Smooth muscle cell (in vitro differentiated cells): ENCODE measurements around the gene BRINP2. TPM values are rescaled to one million over a fixed set of nuclear protein-coding genes. Genes with fewer than 3 reads are reported as not detected.

ENCODE experiments used
- DNase-seq: peaks from one replicate; lab custom pipeline; 2025; ENCODE audit not compliant: unreplicated experiment; lab: John Stamatoyannopoulos, UW
- H2AFZ ChIP-seq: fragments of 200-600 bp; sonication (generic); 2 replicates; pipeline ENCODE4 v1.6.0; 2016; ENCODE audit warnings: antibody characterized with exemption, low read depth, mild to moderate bottlenecking
- H3F3A ChIP-seq: fragments of 200-600 bp; sonication (generic); 2 replicates; pipeline ENCODE4 v1.6.0; 2017; ENCODE audit warnings: antibody characterized with exemption, low read depth
- H3K27ac ChIP-seq: fragments of 200-600 bp; sonication (generic); 2 replicates; pipeline ENCODE4 v1.5.1; 2016; ENCODE audit warnings: low read depth, mild to moderate bottlenecking
- H3K27me3 ChIP-seq: fragments of 200-600 bp; sonication (generic); 2 replicates; pipeline ENCODE4 v1.6.1; 2016; ENCODE audit warnings: low read depth, mild to moderate bottlenecking
- H3K36me3 ChIP-seq: fragments of 200-600 bp; sonication (generic); 2 replicates; pipeline ENCODE4 v1.5.1; 2016; ENCODE audit warnings: low read depth
- H3K4me1 ChIP-seq: fragments of 200-600 bp; sonication (generic); 2 replicates; pipeline ENCODE4 v1.5.1; 2016; ENCODE audit warnings: low read depth
- H3K4me2 ChIP-seq: fragments of 200-600 bp; sonication (generic); 2 replicates; pipeline ENCODE4 v1.6.0; 2016; ENCODE audit warnings: mild to moderate bottlenecking
- H3K4me3 ChIP-seq: fragments of 200-600 bp; sonication (generic); 2 replicates; pipeline ENCODE4 v1.5.1; 2016; ENCODE audit warnings: mild to moderate bottlenecking
- H3K79me2 ChIP-seq: fragments of 200-600 bp; sonication (generic); 2 replicates; pipeline ENCODE4 v1.6.0; 2016; ENCODE audit warnings: low read depth, mild to moderate bottlenecking
- H3K9ac ChIP-seq: fragments of 200-600 bp; sonication (generic); 2 replicates; pipeline ENCODE4 v1.6.0; 2016; ENCODE audit warnings: low read depth
- H3K9me3 ChIP-seq: fragments of 200-600 bp; sonication (generic); replicated peaks from 2 replicates; pipeline ENCODE4 v1.5.1; 2016; ENCODE audit warnings: low read depth
- H4K20me1 ChIP-seq: fragments of 200-600 bp; sonication (generic); 2 replicates; pipeline ENCODE4 v1.6.0; 2016; ENCODE audit warnings: low read depth
- WGBS: methylation state at CpG from one replicate; pipeline ENCODE4 v1.1.7; 2016; ENCODE audit warnings: low lambda C conversion rate; 5-methylcytosine and 5-hydroxymethylcytosine counted together
- polyA plus RNA-seq: library from polyadenylated mRNA; unstranded; fragments of >200 nt; fragmentation: Nextera tagmentation; extraction: Ambion mirVana; gene quantifications from 2 replicates; pipeline ENCODE4 v1.2.1, GENCODE V29; 2016
- total RNA-seq: library from RNA; depleted of rRNA; stranded (reverse); fragments of >200 nt; gene quantifications from 2 replicates; pipeline ENCODE4 v1.2.3, GENCODE V29; 2014
- TF ChIP-seq, protein P1 (sequence below): fragments of 200-600 bp; sonication (generic); IDR thresholded peaks from 2 replicates; pipeline ENCODE4 v1.5.1; 2017; ENCODE audit warnings: borderline replicate concordance, mild to moderate bottlenecking, antibody characterized with exemption; ENCODE audit not compliant: insufficient read depth, poor library complexity, severe bottlenecking

BRINP2 gene, protein sequence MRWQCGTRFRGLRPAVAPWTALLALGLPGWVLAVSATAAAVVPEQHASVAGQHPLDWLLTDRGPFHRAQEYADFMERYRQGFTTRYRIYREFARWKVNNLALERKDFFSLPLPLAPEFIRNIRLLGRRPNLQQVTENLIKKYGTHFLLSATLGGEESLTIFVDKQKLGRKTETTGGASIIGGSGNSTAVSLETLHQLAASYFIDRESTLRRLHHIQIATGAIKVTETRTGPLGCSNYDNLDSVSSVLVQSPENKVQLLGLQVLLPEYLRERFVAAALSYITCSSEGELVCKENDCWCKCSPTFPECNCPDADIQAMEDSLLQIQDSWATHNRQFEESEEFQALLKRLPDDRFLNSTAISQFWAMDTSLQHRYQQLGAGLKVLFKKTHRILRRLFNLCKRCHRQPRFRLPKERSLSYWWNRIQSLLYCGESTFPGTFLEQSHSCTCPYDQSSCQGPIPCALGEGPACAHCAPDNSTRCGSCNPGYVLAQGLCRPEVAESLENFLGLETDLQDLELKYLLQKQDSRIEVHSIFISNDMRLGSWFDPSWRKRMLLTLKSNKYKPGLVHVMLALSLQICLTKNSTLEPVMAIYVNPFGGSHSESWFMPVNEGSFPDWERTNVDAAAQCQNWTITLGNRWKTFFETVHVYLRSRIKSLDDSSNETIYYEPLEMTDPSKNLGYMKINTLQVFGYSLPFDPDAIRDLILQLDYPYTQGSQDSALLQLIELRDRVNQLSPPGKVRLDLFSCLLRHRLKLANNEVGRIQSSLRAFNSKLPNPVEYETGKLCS
- total RNA-seq (0.72 TPM in 1 of 2 replicates, not detected in the other), polyA plus RNA-seq (not detected in 2 replicates)

DNA sequence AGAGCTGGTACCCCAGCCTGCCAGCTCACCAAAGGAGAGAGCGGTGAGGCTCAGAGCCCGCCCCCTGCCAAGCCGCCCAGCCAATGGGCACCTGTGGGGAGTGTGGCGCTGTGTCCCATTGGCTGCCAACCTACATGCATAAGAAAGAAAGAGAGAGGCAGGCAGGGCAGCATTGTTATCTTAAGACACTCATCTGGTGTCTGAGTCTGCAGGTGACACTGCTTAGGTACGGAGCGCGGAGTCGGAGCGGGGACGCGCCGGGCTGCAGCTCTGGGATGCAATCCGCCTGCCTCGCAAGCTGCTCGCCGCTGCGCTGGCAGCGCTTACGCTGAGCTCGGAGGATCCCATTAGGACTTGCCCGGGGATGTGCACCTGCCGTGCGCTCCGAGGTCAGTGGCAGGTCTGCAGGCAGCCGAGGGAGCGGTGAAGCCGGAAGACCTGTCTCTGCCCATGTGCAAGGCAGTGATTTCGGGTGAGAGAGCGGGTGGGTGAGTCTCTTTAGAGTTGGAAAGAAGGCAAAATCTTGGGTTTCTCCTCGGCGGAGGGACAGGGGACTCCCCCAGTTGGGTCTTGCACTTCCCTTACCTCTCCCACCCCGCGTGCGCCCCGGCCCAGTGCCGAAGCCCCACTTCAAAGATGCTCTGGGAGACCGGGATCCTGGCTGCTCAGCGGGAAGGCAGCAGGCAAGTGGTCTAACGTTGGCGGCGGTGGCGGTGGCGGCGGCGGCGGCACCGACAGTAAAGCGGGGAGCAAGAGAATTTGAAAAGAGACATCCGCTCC is at the start of gene BRINP2:
BRINP2 (plus strand) TSS at position 203 of the 780 bp plus-strand sequence. CDS start 58,919 bp downstream, outside the sequence.
- H4K20me1 ChIP-seq: no peaks in the 10 kb centered on the region
- H3K27me3 ChIP-seq: peaks cover 94% of the 10 kb centered on the region
- TF ChIP-seq, protein P1, sequence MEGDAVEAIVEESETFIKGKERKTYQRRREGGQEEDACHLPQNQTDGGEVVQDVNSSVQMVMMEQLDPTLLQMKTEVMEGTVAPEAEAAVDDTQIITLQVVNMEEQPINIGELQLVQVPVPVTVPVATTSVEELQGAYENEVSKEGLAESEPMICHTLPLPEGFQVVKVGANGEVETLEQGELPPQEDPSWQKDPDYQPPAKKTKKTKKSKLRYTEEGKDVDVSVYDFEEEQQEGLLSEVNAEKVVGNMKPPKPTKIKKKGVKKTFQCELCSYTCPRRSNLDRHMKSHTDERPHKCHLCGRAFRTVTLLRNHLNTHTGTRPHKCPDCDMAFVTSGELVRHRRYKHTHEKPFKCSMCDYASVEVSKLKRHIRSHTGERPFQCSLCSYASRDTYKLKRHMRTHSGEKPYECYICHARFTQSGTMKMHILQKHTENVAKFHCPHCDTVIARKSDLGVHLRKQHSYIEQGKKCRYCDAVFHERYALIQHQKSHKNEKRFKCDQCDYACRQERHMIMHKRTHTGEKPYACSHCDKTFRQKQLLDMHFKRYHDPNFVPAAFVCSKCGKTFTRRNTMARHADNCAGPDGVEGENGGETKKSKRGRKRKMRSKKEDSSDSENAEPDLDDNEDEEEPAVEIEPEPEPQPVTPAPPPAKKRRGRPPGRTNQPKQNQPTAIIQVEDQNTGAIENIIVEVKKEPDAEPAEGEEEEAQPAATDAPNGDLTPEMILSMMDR: no peak
- H3F3A ChIP-seq: no peaks in the 10 kb centered on the region
- WGBS: 4% methylated on average over 42 of the region's 49 CpGs
- H3K4me3 ChIP-seq: peak within 1 kb of the TSS; percentile 45
- H3K9me3 ChIP-seq: no peaks in the 10 kb centered on the region
- H2AFZ ChIP-seq: no peak within 1 kb of the TSS
- H3K79me2 ChIP-seq: no peaks in the 10 kb centered on the region
- no peaks in the 10 kb centered on the region for H3K36me3 ChIP-seq
- no peak for DNase-seq
- H3K9ac ChIP-seq: no peak within 1 kb of the TSS
- no peak within 1 kb of the TSS for H3K27ac ChIP-seq
- peak within 1 kb of the TSS; percentile 83 for H3K4me2 ChIP-seq
- H3K4me1 ChIP-seq: no peaks in the 10 kb centered on the region

DNA sequence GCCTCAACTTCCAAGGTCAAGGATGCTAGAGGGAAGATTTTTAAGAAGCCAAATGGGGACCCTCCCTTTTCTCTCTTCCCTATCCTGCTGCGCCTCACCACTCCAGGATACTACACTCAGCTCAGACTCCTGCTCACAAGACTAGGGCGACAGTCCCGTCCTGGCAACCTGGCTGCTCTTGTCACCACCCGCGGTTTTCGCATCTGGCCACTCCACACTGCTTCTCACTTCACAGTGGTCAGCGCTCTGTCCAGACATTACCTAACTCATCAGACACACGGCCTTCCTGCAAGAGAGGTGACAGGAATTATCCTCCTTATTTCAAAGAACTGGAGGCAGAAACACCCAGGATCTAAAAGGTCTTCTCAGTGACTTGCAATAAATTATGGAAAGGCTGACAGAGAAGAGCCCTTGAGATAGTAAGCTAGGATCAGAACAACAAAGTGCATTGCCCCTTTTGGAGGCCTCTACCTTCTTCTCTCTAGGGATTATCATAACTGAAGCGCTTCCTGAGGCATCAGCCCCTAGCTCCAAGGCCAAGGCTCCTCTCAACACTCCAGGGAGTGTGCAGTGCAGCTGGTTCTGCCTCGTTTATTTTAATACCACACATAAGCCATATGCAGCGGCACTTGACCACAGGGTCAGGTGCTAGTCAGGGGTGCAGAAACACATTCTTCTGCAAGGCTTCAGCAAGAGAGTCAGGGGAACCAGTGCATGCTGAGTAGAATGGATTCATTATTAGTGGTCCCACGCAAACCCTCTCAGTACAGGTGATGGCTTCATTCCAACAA is 48.1 kb upstream of the BRINP2 start:
- Histone ChIP-seq H3K27me3 (peaks cover 45% of the 10 kb centered on the region), H3K27ac (no peak overlapping the region), H3K9ac (no peak overlapping the region), H2AFZ (no peak overlapping the region), H3K4me1 (no peaks in the 10 kb centered on the region), H3F3A (no peaks in the 10 kb centered on the region), H3K9me3 (no peaks in the 10 kb centered on the region), H4K20me1 (no peaks in the 10 kb centered on the region), H3K4me3 (no peak overlapping the region), H3K79me2 (no peaks in the 10 kb centered on the region), H3K36me3 (no peaks in the 10 kb centered on the region), H3K4me2 (no peak overlapping the region)
- 88% methylated on average over 12 of the region's 12 CpGs for WGBS
- TF ChIP-seq, protein P1: no peak
- no peak for DNase-seq

DNA sequence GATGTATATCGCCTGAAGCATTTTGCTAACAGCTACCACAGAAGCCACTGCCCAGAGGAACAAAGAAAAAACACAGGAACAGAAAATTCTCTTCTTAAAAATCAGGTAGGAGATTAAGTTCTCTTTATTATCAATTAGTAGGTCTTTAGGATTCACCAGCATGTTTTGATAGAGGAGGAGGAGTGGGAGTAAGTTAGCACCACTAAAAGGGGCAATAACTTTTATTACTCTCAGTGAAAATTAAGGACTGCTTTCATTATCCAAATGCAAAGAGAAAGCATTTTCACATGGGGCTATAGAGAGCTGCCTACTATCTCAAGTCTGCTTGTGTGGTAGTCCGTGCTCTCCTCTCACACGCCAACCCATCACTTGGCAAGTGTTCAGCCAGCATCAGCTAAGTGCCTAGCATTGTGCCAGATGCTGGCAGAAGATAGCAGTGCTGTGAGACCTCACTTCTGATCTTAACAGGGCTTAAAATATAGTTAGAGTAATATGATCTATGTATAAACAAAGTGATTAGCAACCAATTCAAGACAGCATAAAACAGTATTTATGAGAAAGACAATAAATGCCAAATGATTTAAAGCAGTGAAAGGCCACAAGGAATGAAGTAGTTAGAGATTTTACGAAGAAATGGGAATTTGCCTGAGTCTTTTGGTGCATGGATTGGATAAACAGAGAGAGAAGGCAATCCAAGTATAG is 46.0 kb upstream of the BRINP2 start:
- H4K20me1 ChIP-seq: no peaks in the 10 kb centered on the region
- no peaks in the 10 kb centered on the region for H3K9me3 ChIP-seq
- H3K27ac ChIP-seq: no peak overlapping the region
- H3K4me1 ChIP-seq: no peaks in the 10 kb centered on the region
- H3K9ac ChIP-seq: no peak overlapping the region
- H3K27me3 ChIP-seq: peaks cover 34% of the 10 kb centered on the region
- no peaks in the 10 kb centered on the region for H3F3A ChIP-seq
- H2AFZ ChIP-seq: no peak overlapping the region
- no peaks in the 10 kb centered on the region for H3K36me3 ChIP-seq
- H3K4me2 ChIP-seq: no peak overlapping the region
- no peak overlapping the region for H3K4me3 ChIP-seq
- WGBS: 76% methylated on average over 4 of the region's 4 CpGs
- DNase-seq: no peak
- no peaks in the 10 kb centered on the region for H3K79me2 ChIP-seq
- TF ChIP-seq, protein P1: no peak
